A673 (cell line): ENCODE data around the gene STEAP4. TPM values are rescaled to one million over a fixed set of nuclear protein-coding genes. Genes with fewer than 3 reads are reported as not detected.

Source experiments
- BruUV-seq: library from RNA; stranded (reverse); fragments of 400-500 nt; replicated peaks from 2 replicates; lab custom pipeline; 2021; lab: Mats Ljungman, UMichigan
- CTCF ChIA-PET: fragments of 300-600 bp; sonication (Branson Sonifier 250); formaldehyde crosslinking; loops from one replicate; lab custom pipeline; 2022; ENCODE audit warnings: antibody characterized with exemption; lab: Charles Lee
- POLR2A ChIA-PET: fragments of 300-600 bp; sonication (Branson Sonifier 250); formaldehyde crosslinking; loops from one replicate; lab custom pipeline; 2022; ENCODE audit warnings: antibody characterized with exemption; ENCODE audit not compliant: low non-redundant PET; lab: Charles Lee
- DNase-seq: peaks from one replicate; pipeline ENCODE4 v3.0.0-alpha.2; 2015; ENCODE audit warnings: low spot score
- H3K27ac ChIP-seq: fragments of 200-600 bp; sonication (generic); 2 replicates; pipeline ENCODE4 v1.5.1; 2016; ENCODE audit warnings: mixed run types, low read depth, mild to moderate bottlenecking, mixed read lengths, antibody characterized with exemption, low read length; ENCODE audit not compliant: poor library complexity, severe bottlenecking
- H3K27me3 ChIP-seq: fragments of 200-600 bp; sonication (generic); replicated peaks from 2 replicates; pipeline ENCODE4 v1.6.1; 2017; ENCODE audit warnings: mixed run types, low read depth, mild to moderate bottlenecking, mixed read lengths, antibody characterized with exemption, low read length; ENCODE audit not compliant: insufficient read depth, poor library complexity
- H3K36me3 ChIP-seq: fragments of 200-600 bp; sonication (generic); 2 replicates; pipeline ENCODE4 v1.6.1; 2016; ENCODE audit warnings: mixed run types, mild to moderate bottlenecking, mixed read lengths, antibody characterized with exemption, low read length; ENCODE audit not compliant: insufficient read depth, poor library complexity, severe bottlenecking
- H3K4me1 ChIP-seq: fragments of 200-600 bp; sonication (generic); 2 replicates; pipeline ENCODE4 v1.6.1; 2017; ENCODE audit warnings: mixed run types, mild to moderate bottlenecking, mixed read lengths, antibody characterized with exemption, low read length; ENCODE audit not compliant: insufficient read depth, poor library complexity, severe bottlenecking
- H3K4me3 ChIP-seq: fragments of 200-600 bp; sonication (generic); 2 replicates; pipeline ENCODE4 v1.5.1; 2016; ENCODE audit warnings: low read depth, mixed run types, mild to moderate bottlenecking, mixed read lengths, low read length; ENCODE audit not compliant: poor library complexity, severe bottlenecking
- H3K9me3 ChIP-seq: fragments of 200-600 bp; sonication (generic); 2 replicates; pipeline ENCODE4 v1.6.1; 2016; ENCODE audit warnings: mixed run types, low read depth, mild to moderate bottlenecking, mixed read lengths, antibody characterized with exemption, low read length; ENCODE audit not compliant: poor library complexity, severe bottlenecking
- EZH2 ChIP-seq: fragments of 200-600 bp; sonication (generic); IDR thresholded peaks from 2 replicates; pipeline ENCODE4 v1.6.1; 2017; ENCODE audit warnings: borderline replicate concordance, low read depth, mild to moderate bottlenecking, mixed read lengths, antibody characterized with exemption, low read length; ENCODE audit not compliant: poor library complexity, severe bottlenecking
- intact Hi-C: fragments of 100-400 bp; cut with micrococcal nuclease; formaldehyde crosslinking; loops from one replicate; pipeline ENCODE4 v1.10.0; 2022; ENCODE audit not compliant: unreplicated experiment
- total RNA-seq: library from RNA; stranded (reverse); gene quantifications from 2 replicates; pipeline ENCODE4 v1.2.3, GENCODE V29; 2021
- TF ChIP-seq, protein P1 (sequence below): fragments of 300-800, 200-600 bp; sonication (generic); conservative IDR thresholded peaks from 2 replicates; pipeline ENCODE4 v1.5.1; 2017; ENCODE audit warnings: low read depth, mild to moderate bottlenecking, antibody characterized with exemption, low read length, moderate library complexity, mixed read lengths

STEAP4 gene
- total RNA-seq, 1 experiment from 2014 or later, result not detected

DNA sequence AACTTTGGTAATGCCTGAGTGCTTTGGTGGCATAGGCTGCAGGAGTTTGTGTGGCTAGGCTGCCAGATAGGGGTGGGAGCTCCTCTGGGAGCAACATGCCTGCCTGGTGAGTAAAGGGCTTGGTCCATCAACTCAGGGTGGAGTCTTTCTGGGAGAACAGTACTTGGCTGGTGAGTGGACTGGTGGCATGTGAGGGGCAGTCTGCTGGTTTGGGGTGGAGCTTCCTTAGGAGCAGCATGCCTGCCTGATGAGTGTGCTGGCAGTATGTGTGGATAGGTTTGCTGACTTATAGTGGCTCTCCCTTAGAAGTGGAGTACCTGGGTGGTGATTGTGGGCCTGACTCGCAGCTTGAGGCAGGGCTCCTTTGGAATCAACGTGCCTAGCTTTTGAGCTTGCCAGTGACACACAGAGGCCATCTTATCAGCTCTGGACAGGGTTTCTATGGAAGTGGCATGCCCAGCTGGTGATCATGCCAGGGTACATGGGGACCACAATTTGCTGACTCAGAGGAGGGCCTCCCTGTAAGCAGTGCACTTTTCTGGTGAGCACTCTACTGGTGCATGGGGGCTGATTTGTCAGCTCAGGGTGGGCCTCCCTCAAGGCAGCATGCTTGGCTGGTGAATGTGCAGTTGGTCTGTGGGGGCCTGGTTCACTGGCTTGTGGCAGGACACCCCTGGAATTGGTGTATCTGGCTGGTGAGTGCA is 51.8 kb downstream of the STEAP4 start:
- intact Hi-C loops, result no loop called here
- H3K9me3 ChIP-seq, result peaks cover 3% of the 10 kb centered on the region
- DNase-seq, result no peak
- H3K4me3 ChIP-seq, result no peak overlapping the region
- no TSS peak for BruUV-seq
- no peak overlapping the region for H3K27ac ChIP-seq
- TF ChIP-seq EZH2, result no peak
- TF ChIP-seq, protein P1, sequence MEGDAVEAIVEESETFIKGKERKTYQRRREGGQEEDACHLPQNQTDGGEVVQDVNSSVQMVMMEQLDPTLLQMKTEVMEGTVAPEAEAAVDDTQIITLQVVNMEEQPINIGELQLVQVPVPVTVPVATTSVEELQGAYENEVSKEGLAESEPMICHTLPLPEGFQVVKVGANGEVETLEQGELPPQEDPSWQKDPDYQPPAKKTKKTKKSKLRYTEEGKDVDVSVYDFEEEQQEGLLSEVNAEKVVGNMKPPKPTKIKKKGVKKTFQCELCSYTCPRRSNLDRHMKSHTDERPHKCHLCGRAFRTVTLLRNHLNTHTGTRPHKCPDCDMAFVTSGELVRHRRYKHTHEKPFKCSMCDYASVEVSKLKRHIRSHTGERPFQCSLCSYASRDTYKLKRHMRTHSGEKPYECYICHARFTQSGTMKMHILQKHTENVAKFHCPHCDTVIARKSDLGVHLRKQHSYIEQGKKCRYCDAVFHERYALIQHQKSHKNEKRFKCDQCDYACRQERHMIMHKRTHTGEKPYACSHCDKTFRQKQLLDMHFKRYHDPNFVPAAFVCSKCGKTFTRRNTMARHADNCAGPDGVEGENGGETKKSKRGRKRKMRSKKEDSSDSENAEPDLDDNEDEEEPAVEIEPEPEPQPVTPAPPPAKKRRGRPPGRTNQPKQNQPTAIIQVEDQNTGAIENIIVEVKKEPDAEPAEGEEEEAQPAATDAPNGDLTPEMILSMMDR, result no peak
- POLR2A ChIA-PET, result interaction anchor here (0.5 kb wide), 1 partner anchor 894 kb away, joined by 3 read pairs; no protein-coding TSS in a partner anchor
- H3K36me3 ChIP-seq, result no peaks in the 10 kb centered on the region
- H3K27me3 ChIP-seq, result no peaks in the 10 kb centered on the region
- CTCF ChIA-PET, result no interaction called here
- H3K4me1 ChIP-seq, result no peaks in the 10 kb centered on the region

DNA sequence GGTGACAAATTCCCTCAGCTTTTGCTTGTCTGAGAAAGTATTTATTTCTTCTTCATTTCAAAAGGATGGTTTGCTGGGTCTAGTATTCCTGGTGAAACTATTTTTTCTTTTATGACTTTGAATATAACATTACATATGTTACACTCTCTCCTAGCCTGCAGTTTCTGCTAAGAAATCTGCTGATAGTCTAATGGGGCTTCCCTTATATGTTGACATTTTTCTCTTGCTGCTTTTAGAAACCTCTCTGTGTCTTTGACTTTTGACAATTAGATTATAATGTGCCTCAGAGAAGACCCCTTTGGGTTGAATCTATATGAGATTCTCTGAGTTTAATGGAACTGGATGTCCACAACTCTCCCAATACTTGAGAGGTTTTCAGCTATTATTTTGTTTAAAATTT is 53.1 kb downstream of the STEAP4 start:
- no peak for DNase-seq
- peaks cover 3% of the 10 kb centered on the region for H3K9me3 ChIP-seq
- intact Hi-C loops, result no loop called here
- no peak overlapping the region for H3K27ac ChIP-seq
- no peak overlapping the region for H3K4me3 ChIP-seq
- ChIA-PET POLR2A (no interaction called here), CTCF (no interaction called here)
- BruUV-seq, result no TSS peak
- H3K27me3 ChIP-seq, result no peaks in the 10 kb centered on the region
- no peaks in the 10 kb centered on the region for H3K36me3 ChIP-seq
- H3K4me1 ChIP-seq, result no peaks in the 10 kb centered on the region
- TF ChIP-seq, protein P1, result no peak
- no peak for TF ChIP-seq EZH2

DNA sequence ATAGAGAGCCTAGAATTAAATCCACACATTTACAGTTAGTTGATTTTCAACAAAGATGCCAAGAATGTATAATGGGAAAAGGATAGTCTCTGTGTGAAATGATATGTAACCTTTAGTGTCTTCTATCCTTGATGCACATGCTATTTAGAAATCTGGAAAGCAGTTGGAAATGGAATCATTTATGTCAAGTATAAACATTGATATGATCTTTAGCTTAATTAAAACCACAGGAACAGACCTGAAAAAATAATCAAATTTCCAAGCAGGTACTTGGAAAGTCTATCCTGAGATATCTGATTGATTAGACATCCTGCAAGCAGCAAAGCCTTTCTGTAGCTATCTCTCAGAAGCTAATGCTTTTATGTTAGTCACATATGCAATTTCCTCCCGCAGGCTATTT is 62.4 kb downstream of the STEAP4 start:
- POLR2A ChIA-PET, result no interaction called here
- no peaks in the 10 kb centered on the region for H3K4me1 ChIP-seq
- DNase-seq, result no peak
- no peaks in the 10 kb centered on the region for H3K9me3 ChIP-seq
- TF ChIP-seq, protein P1, result no peak
- TF ChIP-seq EZH2, result no peak
- CTCF ChIA-PET, result no interaction called here
- no peak overlapping the region for H3K4me3 ChIP-seq
- H3K27ac ChIP-seq, result no peak overlapping the region
- BruUV-seq, result no TSS peak
- no peaks in the 10 kb centered on the region for H3K36me3 ChIP-seq
- intact Hi-C loops, result loop anchor here (5.0 to 10.0 kb wide), 2 partner anchors 1373 to 1871 kb away; no protein-coding TSS in a partner anchor
- H3K27me3 ChIP-seq, result peaks cover 11% of the 10 kb centered on the region
